Keratinocyte (primary cell): Measurements from ENCODE around the gene ZNF787.

Source experiments
- CTCF ChIP-seq, 3 experiments: IDR thresholded peaks in 1 of 3; conservative IDR thresholded peaks in 1 of 3; optimal IDR thresholded peaks in 1 of 3; 2 replicates in 2 of 3; 3 replicates in 1 of 3; pipeline versions ENCODE3 to v1.5.1; 2011; ENCODE audit warnings: low read length in 3 of 3, mild to moderate bottlenecking in 3 of 3, moderate library complexity in 2 of 3, control low read depth in 1 of 3, inconsistent platforms in 1 of 3; ENCODE audit not compliant: insufficient read depth in 2 of 3; ENCODE audit errors: extremely low read depth in 1 of 3
- EZH2 ChIP-seq: IDR thresholded peaks from one replicate; pipeline ENCODE4 v1.6.1; 2012; ENCODE audit warnings: inconsistent platforms, mild to moderate bottlenecking, low read length, moderate library complexity

GRCh38 chr19:56083668-56084067, 37.4 kb downstream of the ZNF787 start:
- no peak for TF ChIP-seq CTCF (optimal IDR thresholded peaks at IDR 0.05 in 1 of 3, IDR thresholded peaks at IDR 0.05 in 1 of 3, conservative IDR thresholded peaks at IDR 0.05 in 1 of 3; ENCODE audit: extremely low read depth in 1 of 3, insufficient read depth in 2 of 3, low read length in 3 of 3)
- TF ChIP-seq EZH2 = no peak
